Measurements from ENCODE around the gene LRRC27.

The LRRC27 gene

GRCh38 chr10:132357286-132358058 lies 25.5 kb downstream of the LRRC27 start:
- DNase-seq (ENCODE audit: low read depth): no peak

DNA sequence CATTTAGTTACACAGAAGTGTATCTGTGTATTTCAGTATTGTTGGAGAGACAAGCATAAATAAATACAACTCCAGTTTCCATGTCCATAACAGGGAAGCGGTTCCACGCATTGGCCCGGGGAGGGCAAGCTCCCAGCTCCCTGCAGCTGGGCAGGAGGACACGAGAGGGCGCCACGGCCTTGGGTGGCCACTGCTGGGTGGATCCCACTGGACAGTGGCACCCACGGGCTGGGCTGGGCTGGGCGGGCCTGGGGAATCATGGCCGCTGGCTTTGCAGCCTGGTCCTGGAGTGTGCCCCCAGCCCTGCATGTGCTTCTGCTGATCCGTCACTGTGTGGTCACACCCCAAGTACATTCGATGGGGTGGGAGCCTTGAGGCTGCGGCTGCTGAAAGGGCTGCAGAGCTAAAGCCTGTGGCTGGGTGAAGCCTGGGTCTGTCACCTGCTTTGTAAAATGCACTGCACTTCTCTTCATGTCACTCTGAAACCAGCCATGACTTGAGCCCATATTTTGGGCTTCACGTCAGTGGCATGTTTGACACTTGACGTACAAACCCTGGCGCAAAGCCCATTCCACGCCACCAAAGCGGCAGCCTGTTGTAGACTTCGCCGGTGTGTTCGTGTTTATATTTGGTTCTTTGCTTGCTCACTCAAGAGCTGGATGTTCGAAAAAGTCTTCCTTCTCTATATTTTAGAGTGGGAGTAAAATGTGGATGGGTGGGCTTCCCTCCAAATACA lies 27.5 kb downstream of the LRRC27 start:
- no peak for DNase-seq (ENCODE audit: low read depth)

- no peak for DNase-seq (ENCODE audit: low read depth)
These were observed 28.9 kb downstream of the LRRC27 start for GRCh38 chr10:132360766-132361447.

DNA sequence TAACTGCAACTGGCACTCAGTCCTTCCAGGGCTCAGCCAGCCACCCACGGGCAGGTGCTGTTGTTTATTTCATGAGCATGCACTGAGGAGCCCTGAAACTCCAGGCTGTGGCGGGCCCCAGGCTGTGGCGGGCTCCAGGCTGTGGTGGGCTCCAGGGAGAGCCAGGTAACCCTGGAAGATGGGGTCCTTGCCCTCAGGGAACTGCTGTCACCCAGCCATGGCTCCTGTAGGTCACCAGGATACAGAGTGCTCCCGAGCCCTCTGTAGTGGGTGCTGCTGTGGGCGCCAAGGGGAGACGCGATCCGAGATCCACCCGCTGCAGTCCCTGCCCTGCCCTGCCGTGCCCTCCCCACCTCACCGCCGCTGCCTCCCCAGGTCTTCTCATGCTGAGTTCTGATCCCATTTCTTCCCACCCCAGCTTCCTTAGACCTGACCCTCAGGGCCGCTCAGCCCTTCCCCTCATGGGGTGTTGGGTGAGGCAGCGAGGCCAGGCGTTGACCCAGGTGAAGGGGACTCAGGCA lies 29.6 kb downstream of the LRRC27 start:
- no peak for DNase-seq (ENCODE audit: low read depth)

GRCh38 chr10:132362151-132362611 lies 30.2 kb downstream of the LRRC27 start:
- no peak for DNase-seq (ENCODE audit: low read depth)

GRCh38 chr10:132363376-132363775 lies 31.4 kb downstream of the LRRC27 start:
- no peak for DNase-seq (ENCODE audit: low read depth)

- no peak for DNase-seq (ENCODE audit: low read depth)
These were observed 32.1 kb downstream of the LRRC27 start for GRCh38 chr10:132363921-132364593.

DNA sequence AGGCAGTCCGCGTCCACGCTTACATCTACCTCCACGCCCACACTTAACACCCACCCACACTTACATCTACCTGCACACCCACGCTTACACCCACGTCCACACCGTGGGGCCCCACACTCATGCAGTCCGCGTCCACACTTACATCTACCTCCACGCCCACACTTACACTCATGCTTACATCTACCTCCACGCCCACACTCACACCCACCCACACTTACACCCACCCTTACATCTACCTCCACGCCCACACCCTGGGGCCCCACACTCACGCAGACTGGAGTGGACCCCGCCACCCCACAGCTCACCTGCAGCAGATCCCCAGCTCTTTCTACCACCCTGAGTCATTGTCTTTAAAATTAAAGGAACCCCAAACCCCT lies 32.6 kb downstream of the LRRC27 start:
- peak; percentile 14 for DNase-seq (ENCODE audit: low read depth)

GRCh38 chr10:132365102-132365501 lies 33.1 kb downstream of the LRRC27 start:
- DNase-seq (ENCODE audit: low read depth): no peak

GRCh38 chr10:132366006-132366405 lies 34.0 kb downstream of the LRRC27 start:
- no peak for DNase-seq (ENCODE audit: low read depth)

GRCh38 chr10:132366499-132366898 lies 34.5 kb downstream of the LRRC27 start:
- DNase-seq (ENCODE audit: low read depth): no peak

GRCh38 chr10:132368391-132368790 lies 36.4 kb downstream of the LRRC27 start:
- no peak for DNase-seq (ENCODE audit: low read depth)

DNA sequence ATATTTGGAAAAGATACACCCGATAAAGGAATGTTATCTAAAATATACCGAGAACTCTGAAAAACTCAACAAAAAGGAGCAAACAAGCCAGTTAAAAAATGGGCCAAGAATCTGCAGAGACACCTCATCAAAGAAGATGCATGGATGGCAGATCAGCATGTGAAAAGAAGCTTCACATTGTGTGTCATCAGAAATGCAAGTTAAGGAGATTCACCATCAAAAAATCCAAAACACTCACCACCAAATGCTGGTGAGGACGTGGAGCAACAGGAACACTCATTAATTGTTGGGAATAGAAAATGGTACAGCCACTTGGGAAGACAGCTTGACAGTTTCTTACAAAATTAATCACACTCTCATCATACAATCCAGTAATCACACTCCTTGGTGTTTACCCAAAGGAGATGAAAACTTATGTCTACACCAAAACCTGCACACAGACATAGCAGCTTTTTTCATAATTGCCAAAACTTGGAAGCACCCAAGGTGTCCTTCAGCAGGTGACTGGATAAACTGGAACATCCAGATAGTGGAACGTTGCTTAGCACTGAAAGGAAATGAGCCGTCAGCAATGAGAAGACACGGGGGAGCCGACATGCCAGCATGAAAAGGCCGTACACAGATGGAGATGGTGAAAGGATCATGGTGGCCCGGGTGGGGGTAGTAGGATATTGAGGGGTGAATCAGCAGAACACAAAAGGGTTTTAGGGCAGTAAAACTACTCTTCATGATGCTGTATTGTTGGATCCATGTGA lies 37.1 kb downstream of the LRRC27 start:
- no peak for DNase-seq (ENCODE audit: low read depth)

DNA sequence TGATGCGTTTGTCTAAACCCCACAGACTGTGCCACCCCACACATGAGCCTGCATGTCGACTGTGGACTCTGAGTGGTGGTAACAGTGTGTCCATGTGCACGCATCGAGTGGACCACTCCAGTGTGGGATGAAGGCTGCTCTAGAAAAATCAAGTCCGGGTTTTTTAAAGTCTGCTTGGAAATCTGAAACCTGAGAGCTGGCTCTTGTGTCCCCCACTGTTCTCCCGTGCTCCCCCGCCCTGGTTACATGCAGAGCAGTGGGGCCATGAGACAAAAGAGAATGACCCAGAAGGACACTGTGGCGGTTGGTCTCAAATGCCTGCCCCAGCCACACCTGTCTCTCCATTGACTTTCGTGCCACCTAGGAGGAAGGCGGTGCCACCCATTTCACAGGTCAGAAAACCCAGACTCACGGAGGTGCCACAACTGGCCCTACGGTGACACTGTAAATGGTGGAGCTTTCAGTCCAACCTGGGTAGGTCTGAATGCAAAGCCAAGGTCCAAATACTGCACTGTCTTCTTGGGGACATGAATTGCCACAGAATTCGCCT lies 37.7 kb downstream of the LRRC27 start:
- DNase-seq (ENCODE audit: low read depth): no peak

DNA sequence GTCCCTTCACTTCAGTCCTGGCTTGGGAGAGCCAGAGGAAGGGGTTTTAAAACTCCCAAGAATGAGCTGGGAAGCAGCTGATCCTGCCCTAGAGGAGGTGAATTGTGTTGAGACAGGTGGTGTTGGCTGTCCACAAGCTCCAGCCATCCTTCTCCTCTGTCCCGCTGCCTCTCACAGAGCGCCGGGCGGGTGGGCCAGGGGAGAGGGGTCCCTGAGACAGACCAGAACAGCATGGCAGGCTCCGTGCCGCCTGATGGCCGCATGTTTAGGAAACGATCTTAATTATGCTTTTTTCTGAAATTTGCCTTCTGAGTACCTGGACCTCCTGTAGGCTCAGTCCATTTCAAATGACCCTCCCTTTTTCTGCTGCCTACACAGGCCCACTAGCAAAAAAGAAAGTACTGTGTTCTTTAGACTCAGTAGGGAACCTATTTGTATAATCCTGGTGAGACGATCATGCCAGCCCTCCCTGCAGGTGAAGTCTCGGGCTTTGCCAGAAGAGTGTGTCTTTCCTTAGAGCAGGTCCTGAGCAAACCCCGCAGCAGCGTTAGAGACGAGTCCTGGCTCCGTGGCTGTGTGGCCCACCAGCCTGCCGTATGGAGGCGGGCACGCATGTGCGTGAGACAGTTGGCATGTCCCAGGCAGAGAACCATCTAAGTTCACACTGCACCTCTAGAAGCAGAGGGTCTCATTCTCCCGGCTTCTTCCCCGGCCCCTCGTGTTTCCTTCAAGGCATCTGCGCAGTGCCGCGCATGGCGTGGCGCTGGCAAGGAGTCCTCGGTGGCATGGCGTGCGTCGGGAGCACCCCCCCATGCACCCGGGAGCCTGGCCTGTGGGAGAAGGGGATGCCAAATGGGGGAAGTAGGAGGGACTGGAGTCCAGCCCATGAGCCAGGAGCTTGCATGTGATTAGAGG lies 38.7 kb downstream of the LRRC27 start:
- DNase-seq (ENCODE audit: low read depth): no peak

GRCh38 chr10:132371641-132372081 lies 39.7 kb downstream of the LRRC27 start:
- DNase-seq (ENCODE audit: low read depth): no peak

DNA sequence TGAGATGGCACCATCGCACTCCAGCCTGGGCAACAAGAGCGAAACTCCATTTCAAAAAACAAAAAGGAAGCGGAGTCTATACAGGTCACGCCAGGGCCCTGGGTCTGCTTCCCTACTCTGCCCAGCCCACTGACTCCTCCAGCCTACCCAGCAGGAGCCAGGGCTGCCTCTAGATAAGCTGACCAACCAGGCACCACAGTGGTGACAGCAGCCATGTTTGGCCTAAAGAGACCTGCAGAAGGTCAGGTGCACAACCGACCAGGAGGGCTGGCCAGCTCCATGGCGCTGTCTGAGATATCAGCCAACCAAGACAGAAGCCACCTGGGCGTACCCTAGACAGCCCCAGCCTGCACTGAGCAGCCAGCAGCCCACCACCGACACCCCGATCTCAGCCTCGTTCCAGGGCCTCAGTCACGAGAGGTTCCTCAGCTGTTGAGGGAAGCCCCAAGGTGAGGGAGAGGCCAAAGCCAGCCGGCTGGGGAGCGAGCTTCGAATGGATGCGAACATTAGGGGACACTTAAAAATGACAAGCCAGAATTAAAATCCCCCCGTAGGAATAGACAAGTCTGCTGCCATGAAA lies 40.6 kb downstream of the LRRC27 start:
- DNase-seq (ENCODE audit: low read depth): no peak

DNA sequence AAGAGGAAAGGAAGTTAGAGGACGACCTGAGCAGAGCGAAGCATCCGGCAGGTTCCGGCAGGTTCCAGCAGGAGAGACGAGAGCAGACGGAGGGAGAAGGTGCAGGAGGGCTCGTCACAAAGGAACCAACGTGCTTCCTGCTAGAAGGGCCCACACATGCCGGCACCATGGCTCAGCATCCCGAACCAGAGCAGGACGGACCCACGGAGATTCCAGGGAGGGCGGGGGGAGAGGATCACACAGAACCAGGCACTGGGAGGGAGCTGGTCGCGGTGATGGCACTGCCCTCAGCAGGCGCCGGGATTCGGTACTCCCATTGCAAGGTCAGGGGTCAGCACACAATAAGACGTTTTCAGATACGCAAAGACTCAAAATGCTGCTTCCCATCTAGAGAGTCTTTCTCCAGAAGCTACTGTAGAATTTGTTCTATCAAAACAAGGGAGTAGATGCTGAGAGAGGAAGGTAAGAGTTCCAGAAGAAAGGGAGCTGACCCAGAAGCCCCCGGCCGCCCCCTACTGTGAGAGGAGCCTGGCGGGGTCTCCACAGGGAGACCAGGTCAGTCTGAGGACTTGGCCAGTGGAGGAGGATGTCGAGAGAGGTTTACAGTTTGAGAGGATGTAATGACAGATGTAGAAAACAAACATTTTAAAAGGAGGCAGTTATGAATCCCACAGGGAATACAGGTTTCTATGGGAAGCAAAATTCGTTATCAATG lies 41.4 kb downstream of the LRRC27 start:
- no peak for DNase-seq (ENCODE audit: low read depth)

- DNase-seq (ENCODE audit: low read depth): no peak
These were observed 42.2 kb downstream of the LRRC27 start for GRCh38 chr10:132374176-132374575.

Measured in T-helper 22 cell (primary cell).